NCI-H524 treated with DMSO at 0.1 percent for 48 hours (cell line): ENCODE results near the gene PDE1A.

Experiments
- DNase-seq: peaks from one replicate; lab custom pipeline; 2025; lab: John Stamatoyannopoulos, UW

Gene PDE1A

GRCh38 chr2:182426918-182427240 lies at the start of gene PDE1A:
TSS of gene PDE1A (minus strand) at chr2:182427036.
- DNase-seq, result no peak

- no peak for DNase-seq
These were observed 46.8 kb upstream of the PDE1A start for GRCh38 chr2:182473635-182474034.

GRCh38 chr2:182463760-182464159 lies 36.9 kb upstream of the PDE1A start:
- DNase-seq, result no peak

- DNase-seq, result no peak
These were observed 29.9 kb upstream of the PDE1A start for GRCh38 chr2:182456784-182457183.

GRCh38 chr2:182452456-182452990 lies 25.7 kb upstream of the PDE1A start:
- no peak for DNase-seq

GRCh38 chr2:182448371-182448770 lies 21.5 kb upstream of the PDE1A start:
- DNase-seq, result no peak

GRCh38 chr2:182447863-182448262 lies 21.0 kb upstream of the PDE1A start:
- DNase-seq, result no peak

- DNase-seq, result no peak
These were observed 20.3 kb upstream of the PDE1A start for GRCh38 chr2:182447163-182447562.

- DNase-seq, result no peak
These were observed 19.3 kb upstream of the PDE1A start for GRCh38 chr2:182446087-182446486.

- DNase-seq, result no peak
These were observed 18.6 kb upstream of the PDE1A start for GRCh38 chr2:182445391-182445965.

GRCh38 chr2:182444806-182445205 lies 18.0 kb upstream of the PDE1A start:
- no peak for DNase-seq

GRCh38 chr2:182444170-182444569 lies 17.3 kb upstream of the PDE1A start:
- no peak for DNase-seq

- no peak for DNase-seq
These were observed 9.4 kb upstream of the PDE1A start for GRCh38 chr2:182436252-182436651.

- DNase-seq, result no peak
These were observed 8.9 kb upstream of the PDE1A start for GRCh38 chr2:182435754-182436153.

- DNase-seq, result no peak
These were observed 5.2 kb upstream of the PDE1A start for GRCh38 chr2:182432051-182432450.

- no peak for DNase-seq
These were observed 1.6 kb upstream of the PDE1A start for GRCh38 chr2:182428476-182428875.

- no peak for DNase-seq
These were observed 536 bp downstream of the PDE1A start for GRCh38 chr2:182426082-182426917.

- DNase-seq, result no peak
These were observed 4.0 kb downstream of the PDE1A start for GRCh38 chr2:182422864-182423263.

GRCh38 chr2:182420669-182421068 lies 6.2 kb downstream of the PDE1A start:
- DNase-seq, result no peak

GRCh38 chr2:182416861-182417260 lies 10.0 kb downstream of the PDE1A start:
- DNase-seq, result no peak

- no peak for DNase-seq
These were observed 10.6 kb downstream of the PDE1A start for GRCh38 chr2:182416191-182416590.

- no peak for DNase-seq
These were observed 11.1 kb downstream of the PDE1A start for GRCh38 chr2:182415771-182416170.

- no peak for DNase-seq
These were observed 14.0 kb downstream of the PDE1A start for GRCh38 chr2:182412858-182413257.

- no peak for DNase-seq
These were observed 16.7 kb downstream of the PDE1A start for GRCh38 chr2:182410120-182410519.
